Measurements from ENCODE around the gene AFG1L. TPM values are rescaled to one million over a fixed set of nuclear protein-coding genes. Genes with fewer than 3 reads are reported as not detected.
"Not testable (repeated sequence)": the region's sequence is repeated elsewhere in the genome, so short reads cannot be mapped to it uniquely, and the experiment has no call there.

Gene AFG1L
- total RNA-seq: 8.2 and 9.8 TPM in 2 replicates
- long read RNA-seq, full-length matches to known transcripts: 9 of 14 reads
- long read RNA-seq, partial matches to known transcripts: 0 of 14 reads
- long read RNA-seq, other reads (novel, unspliced or antisense): 5 of 14 reads

DNA sequence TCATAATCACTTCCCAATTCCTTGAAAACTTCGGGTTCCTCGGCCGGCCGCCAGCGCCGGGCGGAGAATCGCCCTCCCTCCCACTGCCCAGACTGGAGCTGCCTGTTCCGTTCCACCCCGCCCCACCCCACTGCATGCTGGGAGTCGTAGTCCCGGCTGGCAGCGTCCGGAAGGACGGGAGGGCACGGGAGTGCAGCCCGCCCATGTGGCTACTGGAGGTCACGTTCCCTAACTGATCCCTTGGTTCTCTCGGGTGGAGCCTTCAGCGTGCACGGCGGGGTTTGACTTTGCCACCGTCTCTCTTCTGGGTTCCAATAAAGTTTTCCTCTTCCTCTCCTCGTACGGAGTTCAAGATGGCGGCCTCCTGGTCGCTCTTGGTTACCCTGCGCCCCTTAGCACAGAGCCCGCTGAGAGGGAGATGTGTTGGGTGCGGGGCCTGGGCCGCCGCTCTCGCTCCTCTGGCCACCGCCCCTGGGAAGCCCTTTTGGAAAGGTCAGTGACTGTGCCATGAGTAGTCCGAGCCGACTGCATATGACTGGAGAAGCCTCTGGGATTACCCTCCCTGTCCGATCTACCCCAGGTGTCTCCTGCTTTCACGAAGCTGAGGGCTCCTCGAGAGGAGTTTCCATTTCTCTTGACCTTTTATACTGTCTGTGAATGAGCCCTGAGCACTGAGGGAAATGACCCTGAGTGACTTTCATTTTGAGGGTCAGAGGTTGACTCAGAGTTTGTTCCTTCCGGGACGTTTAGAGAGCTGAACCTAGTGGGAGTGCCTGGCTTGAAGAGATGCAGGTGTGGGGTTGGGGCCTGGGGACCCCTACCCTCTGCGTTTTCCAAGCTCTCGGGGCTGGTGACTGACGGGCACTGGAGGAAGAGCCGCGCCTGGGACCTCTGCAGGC lies at the start of gene AFG1L:
Gene AFG1L (plus strand): TSS at position 328 of the 899 bp plus-strand sequence. CDS start 26 bp downstream, at position 354.
- Mint-ChIP-seq H3K27ac (ENCODE audit: unreplicated experiment) (peak within 1 kb of the TSS; percentile 84), H3K9me3 (no peaks in the 10 kb centered on the region), H3K36me3 (ENCODE audit: low read depth) (no peaks in the 10 kb centered on the region), H3K4me1 (peaks cover 30% of the 10 kb centered on the region), H3K4me3 (peak within 1 kb of the TSS; percentile 91), H3K27me3 (ENCODE audit: low read depth) (no peaks in the 10 kb centered on the region)
- TF ChIP-seq, protein P1, sequence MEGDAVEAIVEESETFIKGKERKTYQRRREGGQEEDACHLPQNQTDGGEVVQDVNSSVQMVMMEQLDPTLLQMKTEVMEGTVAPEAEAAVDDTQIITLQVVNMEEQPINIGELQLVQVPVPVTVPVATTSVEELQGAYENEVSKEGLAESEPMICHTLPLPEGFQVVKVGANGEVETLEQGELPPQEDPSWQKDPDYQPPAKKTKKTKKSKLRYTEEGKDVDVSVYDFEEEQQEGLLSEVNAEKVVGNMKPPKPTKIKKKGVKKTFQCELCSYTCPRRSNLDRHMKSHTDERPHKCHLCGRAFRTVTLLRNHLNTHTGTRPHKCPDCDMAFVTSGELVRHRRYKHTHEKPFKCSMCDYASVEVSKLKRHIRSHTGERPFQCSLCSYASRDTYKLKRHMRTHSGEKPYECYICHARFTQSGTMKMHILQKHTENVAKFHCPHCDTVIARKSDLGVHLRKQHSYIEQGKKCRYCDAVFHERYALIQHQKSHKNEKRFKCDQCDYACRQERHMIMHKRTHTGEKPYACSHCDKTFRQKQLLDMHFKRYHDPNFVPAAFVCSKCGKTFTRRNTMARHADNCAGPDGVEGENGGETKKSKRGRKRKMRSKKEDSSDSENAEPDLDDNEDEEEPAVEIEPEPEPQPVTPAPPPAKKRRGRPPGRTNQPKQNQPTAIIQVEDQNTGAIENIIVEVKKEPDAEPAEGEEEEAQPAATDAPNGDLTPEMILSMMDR (conservative IDR thresholded peaks at IDR 0.05): no peak
- peak; percentile 83 for DNase-seq (ENCODE audit: low read depth, low spot score)

DNA sequence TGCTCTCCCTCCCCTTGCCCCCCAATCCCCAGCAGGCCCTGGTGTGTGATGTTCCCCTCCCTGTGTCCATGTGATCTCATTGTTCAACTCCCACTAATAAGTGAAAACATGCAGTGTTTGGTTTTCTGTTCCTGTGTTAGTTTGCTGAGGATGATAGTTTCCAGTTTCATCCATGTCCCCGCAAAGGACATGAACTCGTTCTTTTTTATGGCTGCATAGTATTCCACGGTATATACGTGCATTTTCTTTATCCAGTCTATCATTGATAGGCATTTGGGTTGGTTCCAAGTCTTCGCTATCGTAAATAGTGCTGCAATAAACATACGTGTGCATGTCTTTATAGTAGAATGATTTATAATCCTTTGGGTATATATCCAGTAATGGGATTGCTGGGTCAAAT lies 49.8 kb upstream of the AFG1L start:
- not testable (repeated sequence) for H3K4me1 Mint-ChIP-seq; H3K9me3 Mint-ChIP-seq; H3K27me3 Mint-ChIP-seq (ENCODE audit: low read depth); H3K27ac Mint-ChIP-seq (ENCODE audit: unreplicated experiment); DNase-seq (ENCODE audit: low read depth, low spot score); H3K4me3 Mint-ChIP-seq
- H3K36me3 Mint-ChIP-seq (ENCODE audit: low read depth): peaks cover 34% of the 10 kb centered on the region

DNA sequence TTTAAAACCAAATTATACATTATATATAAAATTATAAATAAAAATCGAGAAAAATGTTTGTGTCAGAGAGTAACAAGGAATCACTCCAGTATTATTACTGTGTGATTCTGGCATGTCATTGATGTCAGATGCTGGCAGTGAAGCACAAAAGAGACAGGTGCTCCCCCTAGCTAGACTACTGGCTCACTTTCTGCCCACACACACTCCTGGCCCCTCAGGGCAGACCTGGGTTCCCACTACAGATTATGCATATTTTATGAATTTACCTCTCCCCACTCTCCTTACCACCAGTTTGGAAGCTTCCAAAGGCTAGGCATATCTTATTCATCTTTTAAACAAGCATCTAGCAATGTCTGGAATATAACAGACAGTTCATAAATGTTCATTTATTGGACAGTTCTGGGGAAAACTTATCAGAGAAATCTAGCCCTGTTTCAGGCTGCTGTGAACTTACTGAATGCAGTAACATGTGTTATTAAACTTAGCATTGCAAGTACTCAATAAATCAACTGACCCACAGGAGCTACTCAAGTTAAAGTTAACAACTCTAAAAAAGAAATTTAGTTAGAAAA lies 46.8 kb upstream of the AFG1L start:
- Mint-ChIP-seq H3K9me3 (no peaks in the 10 kb centered on the region), H3K4me3 (no peak overlapping the region), H3K36me3 (ENCODE audit: low read depth) (peaks cover 20% of the 10 kb centered on the region), H3K27ac (ENCODE audit: unreplicated experiment) (no peak overlapping the region), H3K4me1 (peaks cover 3% of the 10 kb centered on the region), H3K27me3 (ENCODE audit: low read depth) (no peaks in the 10 kb centered on the region)
- TF ChIP-seq, protein P1 (conservative IDR thresholded peaks at IDR 0.05): no peak
- no peak for DNase-seq (ENCODE audit: low read depth, low spot score)

DNA sequence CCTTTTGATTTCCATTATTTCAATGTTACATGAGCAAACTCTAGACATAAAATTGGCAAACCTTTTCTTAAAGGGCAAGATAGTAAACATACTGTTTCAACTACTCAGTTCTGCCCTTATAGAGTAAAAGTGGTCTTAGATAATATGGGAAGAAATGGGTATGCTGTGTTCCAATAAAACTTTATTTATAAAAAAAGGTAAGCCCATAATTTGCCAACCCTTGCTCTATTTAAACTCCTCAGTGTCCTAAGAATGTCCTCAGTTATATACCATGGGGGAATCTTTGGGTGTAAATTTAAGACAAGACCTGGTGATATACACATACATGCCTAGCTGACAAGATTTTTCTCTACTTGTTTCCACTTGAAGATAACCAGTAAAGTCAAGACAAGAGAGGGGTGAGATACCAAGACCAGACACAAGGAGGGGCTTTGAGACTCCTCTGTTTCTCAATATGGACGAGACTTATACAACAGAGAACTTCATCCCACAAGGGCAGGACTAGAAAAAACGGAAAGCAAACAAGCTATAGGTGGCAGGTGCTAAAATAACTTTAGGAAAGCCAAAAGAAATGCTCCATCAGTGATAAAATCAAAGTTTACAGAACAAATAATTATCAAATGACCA lies 44.5 kb upstream of the AFG1L start:
- no peak for DNase-seq (ENCODE audit: low read depth, low spot score)

DNA sequence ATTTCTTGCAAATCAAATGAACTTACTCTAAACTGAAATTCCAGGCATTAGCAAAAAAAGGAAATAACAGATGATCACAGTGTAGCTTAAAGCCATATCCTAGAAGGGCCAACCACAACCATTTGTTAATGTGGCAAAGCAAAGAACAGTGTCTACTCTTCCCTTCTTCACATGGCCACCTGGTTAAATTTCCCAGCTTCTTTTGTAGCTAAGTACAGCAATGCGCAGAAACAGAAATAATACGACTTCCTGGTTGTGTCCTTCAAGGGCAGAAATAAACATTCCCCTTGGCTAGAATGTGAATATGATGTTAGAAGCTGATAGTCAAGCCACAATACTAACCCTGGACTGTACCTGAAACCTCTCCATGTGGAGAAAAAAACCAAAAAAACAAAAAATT lies 43.6 kb upstream of the AFG1L start:
- no peaks in the 10 kb centered on the region for H3K27me3 Mint-ChIP-seq (ENCODE audit: low read depth)
- H3K4me3 Mint-ChIP-seq: no peak overlapping the region
- H3K27ac Mint-ChIP-seq (ENCODE audit: unreplicated experiment): no peak overlapping the region
- H3K9me3 Mint-ChIP-seq: no peaks in the 10 kb centered on the region
- DNase-seq (ENCODE audit: low read depth, low spot score): no peak
- H3K36me3 Mint-ChIP-seq (ENCODE audit: low read depth): no peaks in the 10 kb centered on the region
- H3K4me1 Mint-ChIP-seq: peaks cover 6% of the 10 kb centered on the region
- TF ChIP-seq, protein P1 (conservative IDR thresholded peaks at IDR 0.05): no peak

More for the DNA sequence above, 44.5 kb upstream of the AFG1L start:
- TF ChIP-seq, protein P1 (conservative IDR thresholded peaks at IDR 0.05): peak; percentile 47
- no peak overlapping the region for H3K27ac Mint-ChIP-seq (ENCODE audit: unreplicated experiment)
- no peaks in the 10 kb centered on the region for H3K27me3 Mint-ChIP-seq (ENCODE audit: low read depth)
- no peak overlapping the region for H3K4me3 Mint-ChIP-seq
- H3K9me3 Mint-ChIP-seq: no peaks in the 10 kb centered on the region
- peaks cover 7% of the 10 kb centered on the region for H3K36me3 Mint-ChIP-seq (ENCODE audit: low read depth)
- H3K4me1 Mint-ChIP-seq: peaks cover 6% of the 10 kb centered on the region
